Sigmoid colon (tissue), 4 donors: ENCODE data around the gene SDK2.

ENCODE experiments used
- CTCF ChIP-seq, 4 experiments: fragments of 450-650 bp in 3 of 4; fragments of 200-600 bp in 1 of 4; IDR thresholded peaks; one replicate each; pipeline ENCODE4 v1.5.1; 2016 to 2019; ENCODE audit warnings: antibody characterized with exemption in 4 of 4, mild to moderate bottlenecking in 3 of 4, moderate library complexity in 2 of 4
- EP300 ChIP-seq, 4 donors: sonication (generic); formaldehyde crosslinking; IDR thresholded peaks; one replicate each; pipeline ENCODE4 v1.6.1; 2017; ENCODE audit warnings: antibody characterized with exemption in 4 of 4
- POLR2A ChIP-seq, 2 donors: fragments of 450-650 bp; IDR thresholded peaks; one replicate each; pipeline ENCODE4 v1.6.1; 2016; ENCODE audit warnings: antibody characterized with exemption in 2 of 2, mild to moderate bottlenecking in 2 of 2, moderate library complexity in 2 of 2
- POLR2AphosphoS5 ChIP-seq, 4 donors: sonication (generic); formaldehyde crosslinking; IDR thresholded peaks; one replicate each; pipeline ENCODE4 v1.6.1; 2017; ENCODE audit warnings: antibody characterized with exemption in 4 of 4

DNA sequence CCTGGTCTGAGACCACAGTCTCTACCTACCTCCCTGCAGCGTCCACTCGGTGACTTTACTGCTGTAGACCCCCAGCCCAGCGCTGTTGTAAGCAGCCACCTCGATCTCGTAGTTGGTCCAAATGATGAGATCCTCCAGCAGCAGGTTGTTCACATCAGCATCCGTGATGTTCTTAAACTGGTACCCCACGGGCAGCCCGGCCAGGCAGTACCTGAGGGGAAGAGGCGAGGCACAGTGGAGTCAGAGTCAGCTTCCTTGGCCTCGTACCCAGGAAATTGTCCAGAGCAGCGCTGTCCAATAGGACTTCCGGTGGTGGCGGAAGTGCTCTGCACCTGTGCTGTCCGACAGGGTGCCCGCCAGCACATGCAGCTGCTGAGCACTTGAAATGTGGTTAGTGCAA is 228.5 kb downstream of the SDK2 start:
- TF ChIP-seq POLR2A (IDR thresholded peaks at IDR 0.05) (no peak), CTCF (IDR thresholded peaks at IDR 0.05) (no peak), EP300 (IDR thresholded peaks at IDR 0.05) (no peak), POLR2AphosphoS5 (IDR thresholded peaks at IDR 0.05) (no peak)
